Fibroblast of mammary gland (primary cell): ENCODE data around the gene CTBP1.
A peak's percentile ranks its signal among the peaks of the same experiment; 100 is the strongest.

ENCODE experiments used
- DNase-seq: peaks from one replicate; pipeline ENCODE4 v3.0.0-alpha.2; 2010; ENCODE audit warnings: low read depth
- H3K4me3 ChIP-seq: 2 replicates; pipeline ENCODE4 v1.5.1; 2011; ENCODE audit warnings: low read depth, mild to moderate bottlenecking, low read length, moderate library complexity; ENCODE audit not compliant: control insufficient read depth
- TF ChIP-seq, protein P1 (sequence below): conservative IDR thresholded peaks from 2 replicates; pipeline ENCODE4 v1.5.1; 2011; ENCODE audit warnings: low read depth, low read length, inconsistent platforms; ENCODE audit not compliant: control insufficient read depth, insufficient read depth

The CTBP1 gene

DNA sequence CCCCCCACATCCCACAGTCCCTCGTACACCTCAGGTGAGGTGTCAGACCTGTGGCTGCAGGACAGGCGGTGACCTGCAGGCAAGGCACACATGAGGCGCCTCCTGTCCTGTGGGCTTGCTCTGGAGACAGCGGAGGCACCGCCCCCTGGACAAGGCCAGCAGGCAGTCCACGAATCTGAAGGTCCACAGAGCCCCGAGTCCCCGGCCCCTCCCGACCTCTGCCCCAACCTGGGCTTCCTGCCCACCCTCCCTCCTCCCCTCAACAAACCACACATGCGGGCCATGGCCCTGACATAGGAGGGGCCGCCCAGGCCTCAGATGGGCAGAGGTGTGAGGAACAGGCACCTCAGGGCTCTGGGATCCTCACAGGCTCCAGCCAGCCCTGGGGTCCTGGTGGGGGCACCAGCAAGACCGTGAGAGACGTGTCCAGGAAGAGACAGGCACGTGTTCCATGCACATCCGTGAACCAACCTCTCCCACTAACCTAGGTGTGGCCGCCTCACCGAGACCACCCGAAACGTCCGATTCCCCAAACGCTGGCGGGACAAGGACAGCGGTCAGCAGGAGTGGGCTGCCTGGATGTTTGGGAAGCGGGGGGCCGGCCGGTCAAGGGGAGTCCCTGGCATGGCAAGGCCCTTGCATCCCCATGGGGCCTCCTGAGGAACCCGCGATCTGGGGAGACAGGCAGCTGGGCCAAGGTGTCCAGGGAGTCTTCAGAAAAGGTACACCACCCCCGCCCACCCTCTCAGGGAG is 25.8 kb downstream of the CTBP1 start:
- DNase-seq, result no peak
- TF ChIP-seq, protein P1, sequence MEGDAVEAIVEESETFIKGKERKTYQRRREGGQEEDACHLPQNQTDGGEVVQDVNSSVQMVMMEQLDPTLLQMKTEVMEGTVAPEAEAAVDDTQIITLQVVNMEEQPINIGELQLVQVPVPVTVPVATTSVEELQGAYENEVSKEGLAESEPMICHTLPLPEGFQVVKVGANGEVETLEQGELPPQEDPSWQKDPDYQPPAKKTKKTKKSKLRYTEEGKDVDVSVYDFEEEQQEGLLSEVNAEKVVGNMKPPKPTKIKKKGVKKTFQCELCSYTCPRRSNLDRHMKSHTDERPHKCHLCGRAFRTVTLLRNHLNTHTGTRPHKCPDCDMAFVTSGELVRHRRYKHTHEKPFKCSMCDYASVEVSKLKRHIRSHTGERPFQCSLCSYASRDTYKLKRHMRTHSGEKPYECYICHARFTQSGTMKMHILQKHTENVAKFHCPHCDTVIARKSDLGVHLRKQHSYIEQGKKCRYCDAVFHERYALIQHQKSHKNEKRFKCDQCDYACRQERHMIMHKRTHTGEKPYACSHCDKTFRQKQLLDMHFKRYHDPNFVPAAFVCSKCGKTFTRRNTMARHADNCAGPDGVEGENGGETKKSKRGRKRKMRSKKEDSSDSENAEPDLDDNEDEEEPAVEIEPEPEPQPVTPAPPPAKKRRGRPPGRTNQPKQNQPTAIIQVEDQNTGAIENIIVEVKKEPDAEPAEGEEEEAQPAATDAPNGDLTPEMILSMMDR, result no peak
- H3K4me3 ChIP-seq, result no peak overlapping the region

DNA sequence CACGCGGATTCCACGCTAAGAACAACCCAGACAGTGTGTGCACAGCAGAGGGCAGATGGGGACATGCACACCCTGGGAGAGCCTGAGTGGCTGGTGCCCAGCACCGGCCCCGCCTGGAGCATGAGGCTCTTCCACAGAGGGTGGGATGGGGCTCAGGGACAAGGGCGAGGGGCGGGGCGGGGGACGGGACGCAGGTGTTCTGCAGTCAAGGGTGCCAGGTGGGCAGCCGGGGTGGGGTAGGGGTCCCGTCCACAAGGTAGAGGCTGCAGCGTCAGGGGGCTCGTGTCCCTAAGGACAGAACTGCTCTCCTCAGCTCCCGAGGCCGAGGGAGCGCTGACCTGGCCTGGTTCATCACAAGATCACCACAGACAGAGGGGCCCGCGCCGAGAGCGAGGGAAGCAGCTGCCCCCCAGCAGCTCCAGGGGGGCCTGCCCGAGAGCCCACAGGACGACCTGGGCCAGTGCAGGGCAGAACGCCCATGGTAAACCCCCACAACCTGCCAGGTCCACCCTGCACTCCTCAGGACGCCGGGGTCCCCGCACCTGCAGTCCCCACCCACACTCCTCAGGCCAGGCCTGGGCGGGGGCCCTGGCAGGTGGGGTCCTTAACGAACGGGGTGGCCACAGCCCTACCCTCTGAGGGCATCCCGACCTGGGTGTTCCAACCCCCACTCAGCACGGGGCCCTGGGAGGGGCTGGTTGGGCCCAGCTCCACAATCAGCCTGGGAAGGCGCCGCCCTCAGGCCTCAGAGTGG is 26.7 kb downstream of the CTBP1 start:
- no peak for DNase-seq
- no peak overlapping the region for H3K4me3 ChIP-seq
- TF ChIP-seq, protein P1, result no peak

DNA sequence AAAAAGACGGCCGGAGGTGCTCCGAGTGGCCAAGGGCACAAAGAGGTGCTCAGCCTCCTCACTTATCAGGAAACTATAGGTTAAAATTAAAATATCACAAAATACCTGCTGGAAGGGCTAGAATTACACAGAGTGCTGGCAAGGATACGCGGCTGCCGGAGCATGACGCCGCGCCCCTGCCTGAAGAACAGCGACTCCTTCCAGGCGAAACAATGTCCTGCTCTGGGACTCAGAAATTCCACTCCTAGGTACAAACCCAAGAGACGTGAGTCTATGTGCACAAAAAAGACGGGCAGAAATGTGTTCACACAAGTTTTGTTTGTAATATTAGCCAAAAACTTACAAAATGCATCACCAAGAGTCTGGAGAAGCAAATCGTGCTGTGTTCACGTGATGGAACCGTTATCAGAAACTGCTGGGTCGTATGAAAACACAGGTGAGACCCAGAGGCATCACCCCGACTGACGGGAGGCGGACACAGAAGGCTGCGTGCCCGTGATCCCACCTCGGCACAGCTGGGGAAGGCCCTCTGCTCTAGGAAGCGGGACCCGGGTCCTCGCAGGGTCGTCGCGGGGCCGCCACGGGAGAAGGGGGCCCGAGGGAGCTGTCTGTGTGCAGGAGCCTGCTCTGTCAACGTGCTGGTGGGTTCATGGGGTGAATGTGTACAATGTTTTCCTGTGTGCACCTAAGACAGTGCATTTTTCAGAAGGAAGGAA is 27.6 kb downstream of the CTBP1 start:
- TF ChIP-seq, protein P1, result no peak
- H3K4me3 ChIP-seq, result no peak overlapping the region
- DNase-seq, result no peak

DNA sequence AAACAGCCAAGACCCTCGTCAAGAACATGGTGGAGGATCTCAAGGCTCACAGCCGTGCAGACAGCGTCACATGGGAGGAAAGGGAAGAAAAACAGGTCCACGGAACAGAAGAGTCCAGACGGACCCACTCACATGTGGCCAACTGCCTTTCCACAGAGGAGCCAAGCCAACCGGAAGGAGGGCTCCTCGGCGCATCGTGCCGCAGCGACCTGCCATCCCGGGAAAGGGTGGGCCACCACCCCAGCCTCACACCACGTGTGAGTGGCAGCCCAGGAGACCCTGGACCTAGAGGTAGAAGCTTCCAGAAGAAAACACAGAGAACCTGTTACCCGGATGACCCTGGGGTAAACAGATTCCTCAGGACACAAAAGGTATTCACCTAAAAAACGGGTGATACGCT is 28.4 kb downstream of the CTBP1 start:
- TF ChIP-seq, protein P1, result no peak
- no peak overlapping the region for H3K4me3 ChIP-seq
- DNase-seq, result no peak

DNA sequence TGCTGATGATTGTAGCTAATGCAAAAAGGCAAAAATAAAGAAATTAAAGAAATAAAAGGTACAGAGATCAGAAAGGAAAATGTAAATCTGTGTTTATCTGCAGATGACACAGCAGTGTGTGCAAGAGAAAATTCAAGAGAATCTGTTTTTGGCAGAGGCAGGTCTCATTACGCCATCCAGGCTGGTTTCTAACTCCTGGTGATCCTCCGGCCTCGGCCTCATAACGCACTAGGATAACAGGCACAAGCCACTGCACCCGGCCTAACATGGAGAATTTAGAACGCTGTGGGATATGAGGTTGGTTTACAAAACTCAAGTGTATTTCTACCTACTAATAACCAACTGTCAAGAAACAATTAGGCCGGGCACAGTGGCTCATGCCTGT is 29.4 kb downstream of the CTBP1 start:
- TF ChIP-seq, protein P1, result no peak
- H3K4me3 ChIP-seq, result no peak overlapping the region
- DNase-seq, result peak; percentile 48

DNA sequence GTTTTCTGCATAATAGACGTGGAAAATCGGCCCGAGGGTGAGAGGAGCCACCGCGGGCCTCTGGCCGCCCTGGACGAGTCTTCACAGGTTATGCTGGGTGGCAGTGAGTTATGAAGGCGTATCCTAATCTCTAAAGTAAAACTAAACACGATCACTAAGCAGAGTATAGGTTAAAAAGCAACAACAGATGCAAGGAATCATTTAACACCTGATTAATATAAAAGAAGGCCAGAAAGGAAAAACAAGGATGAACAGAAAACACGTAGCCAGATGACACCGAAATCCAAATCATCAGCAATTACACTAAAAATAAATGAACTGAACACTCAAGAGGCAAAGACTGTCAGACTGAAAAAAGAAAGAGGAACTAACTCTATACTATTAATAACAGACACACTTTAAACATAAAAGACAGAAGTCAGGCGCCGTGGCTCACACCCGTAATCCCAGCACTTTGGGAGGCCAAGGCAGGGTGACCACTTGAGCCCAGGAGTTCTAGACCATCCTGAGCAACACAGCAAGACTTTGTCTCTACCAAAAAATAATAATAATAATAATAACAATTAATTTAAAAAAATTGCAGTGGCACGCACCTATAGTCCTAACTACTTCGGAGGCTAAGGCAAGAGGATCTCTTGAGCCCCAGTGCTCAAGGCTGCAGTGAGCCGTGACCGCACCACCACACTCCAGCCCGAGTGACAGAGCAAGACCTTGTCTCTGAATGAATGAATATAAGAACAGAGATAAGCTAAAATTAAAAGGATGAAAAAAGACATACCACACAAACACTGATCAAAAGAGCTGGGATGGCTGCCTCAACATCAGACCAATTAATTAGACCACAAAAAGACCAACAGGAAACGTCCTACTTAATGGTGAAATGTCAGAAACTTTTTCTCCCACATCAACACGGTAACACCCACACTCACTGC is 30.0 kb downstream of the CTBP1 start:
- TF ChIP-seq, protein P1, result no peak
- no peak overlapping the region for H3K4me3 ChIP-seq
- no peak for DNase-seq
